ENCODE data around the gene JHY.
A peak's percentile ranks its signal among the peaks of the same experiment; 100 is the strongest.
"Not testable (repeated sequence)": the region's sequence is repeated elsewhere in the genome, so short reads cannot be mapped to it uniquely, and the experiment has no call there.

JHY gene

DNA sequence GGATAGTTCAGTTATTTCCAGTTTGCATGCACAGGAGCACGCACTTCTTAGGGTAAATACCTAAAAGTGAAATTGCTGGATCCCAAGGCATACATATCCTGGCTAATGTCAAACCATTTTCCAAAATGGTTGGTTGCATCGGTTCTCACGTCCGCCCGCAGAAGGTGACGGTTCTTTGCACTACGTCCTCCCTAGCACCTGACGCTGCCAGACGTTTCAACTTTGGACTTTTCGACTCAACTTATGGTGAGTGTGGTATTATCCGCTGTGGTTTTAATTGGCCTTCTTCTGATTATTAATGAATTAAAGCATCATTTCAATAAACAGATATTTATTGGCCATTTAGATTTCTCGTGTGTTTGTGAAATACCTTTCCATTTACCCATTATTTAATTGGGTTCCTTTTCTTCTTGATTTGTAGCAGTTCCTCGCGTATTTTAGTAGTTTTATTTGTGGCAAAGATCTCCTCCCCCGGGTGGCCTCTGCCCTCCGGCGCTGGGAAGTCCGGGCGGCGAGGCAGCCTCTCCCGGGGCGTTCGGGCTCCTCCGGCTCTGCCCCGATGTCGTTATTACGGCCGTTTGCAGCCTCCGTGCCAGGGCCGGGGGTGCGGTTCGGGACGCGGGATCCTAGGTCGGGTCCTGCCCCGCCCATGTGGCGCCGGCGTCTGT is at the start of gene JHY:
Gene JHY (plus strand): TSS at position 571 of the 668 bp plus-strand sequence. CDS start 3,091 bp downstream, outside the sequence.
- DNase-seq (ENCODE audit: low read depth), result no peak

DNA sequence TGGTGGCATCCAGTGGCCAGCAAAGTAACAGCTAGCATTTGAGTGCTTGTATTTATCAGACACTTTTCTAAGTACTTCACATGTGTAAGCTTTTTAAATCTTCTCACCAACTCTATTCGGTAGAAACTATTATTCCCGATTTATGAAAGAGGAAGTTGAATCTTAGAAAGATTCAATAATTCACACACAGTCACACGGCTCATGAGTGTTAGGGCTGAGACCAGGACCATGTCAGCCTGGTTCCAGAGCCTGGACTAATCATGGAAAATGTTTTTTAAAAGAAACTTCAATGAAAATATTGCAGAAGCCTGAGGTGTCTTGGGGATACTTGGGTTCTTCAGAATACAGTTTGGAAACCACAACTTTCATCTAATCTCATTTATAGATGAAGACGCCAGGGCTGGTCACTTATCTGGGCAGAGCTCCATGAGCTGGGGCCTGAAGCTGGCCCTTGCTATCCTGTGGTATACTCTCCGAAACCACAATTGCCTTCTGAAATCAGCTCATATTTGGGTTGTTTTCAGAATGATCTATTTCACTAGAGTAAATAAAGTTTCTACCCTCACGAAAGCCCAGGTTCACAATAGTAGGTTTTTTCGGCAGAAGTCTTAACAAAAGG is 48.6 kb upstream of the JHY start:
- DNase-seq (ENCODE audit: low read depth), result no peak

- no peak for DNase-seq (ENCODE audit: low read depth)
Measured at GRCh38 chr11:122836916-122837315, 45.6 kb upstream of the JHY start.

GRCh38 chr11:122837528-122838346 is 44.8 kb upstream of the JHY start:
- no peak for DNase-seq (ENCODE audit: low read depth)

DNA sequence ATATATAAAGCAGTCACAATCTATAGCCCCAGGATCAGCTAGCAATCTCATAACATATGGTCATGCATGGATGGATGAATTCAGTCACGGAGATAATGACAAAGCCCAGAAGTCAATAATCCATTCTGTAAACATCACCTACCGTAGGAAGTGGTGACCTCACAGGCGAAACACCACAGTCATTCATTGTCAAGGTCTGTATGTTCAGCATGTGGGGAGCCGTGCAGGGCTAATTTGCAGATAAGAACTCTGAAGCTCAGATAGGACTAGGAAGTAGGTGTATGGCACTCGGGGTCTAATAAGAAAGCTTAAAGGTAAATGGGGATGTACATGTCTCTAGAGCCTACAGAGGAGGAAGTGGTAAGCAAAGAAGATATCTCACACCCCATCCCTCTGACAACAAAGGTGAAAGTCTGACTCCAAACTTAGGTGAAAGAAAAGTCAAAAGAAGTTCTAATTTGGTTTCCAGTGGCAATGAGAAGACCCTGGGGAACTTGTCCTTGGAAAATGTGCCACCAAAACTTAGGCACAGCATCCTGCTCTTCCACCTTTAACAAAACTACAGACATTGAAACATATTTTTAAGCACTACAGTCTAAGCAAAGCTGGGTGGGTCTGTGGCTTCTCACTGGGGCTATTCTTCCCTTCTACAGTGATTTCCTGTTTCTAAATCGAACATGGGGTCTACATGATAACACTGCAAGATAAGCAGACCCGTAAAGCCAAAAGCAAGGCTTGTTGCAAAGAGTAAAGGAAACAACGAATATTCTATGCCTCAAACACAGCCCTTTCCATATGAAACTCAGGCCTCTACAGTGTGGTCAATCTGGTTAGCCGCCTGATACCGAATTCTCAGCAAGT is 39.0 kb upstream of the JHY start:
- DNase-seq (ENCODE audit: low read depth), result no peak

DNA sequence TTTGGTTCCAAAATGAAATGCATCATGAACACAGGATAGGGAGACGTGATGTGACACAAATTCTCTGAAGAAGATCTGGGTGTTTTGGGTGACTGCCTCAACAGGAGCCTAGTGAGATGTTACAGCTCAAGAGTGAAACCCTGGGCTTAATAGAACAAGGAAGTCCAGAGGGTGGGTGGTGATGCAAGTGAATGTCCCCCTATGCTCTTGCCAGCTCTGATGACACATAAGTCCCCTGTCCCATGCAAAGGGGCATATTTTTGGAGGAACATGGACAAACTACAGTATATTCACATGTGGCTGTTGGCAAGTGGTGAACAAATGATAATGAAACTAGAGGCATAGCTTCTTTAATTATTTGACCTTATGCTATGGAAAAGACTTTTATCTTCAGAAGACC is 35.1 kb upstream of the JHY start:
- no peak for DNase-seq (ENCODE audit: low read depth)

DNA sequence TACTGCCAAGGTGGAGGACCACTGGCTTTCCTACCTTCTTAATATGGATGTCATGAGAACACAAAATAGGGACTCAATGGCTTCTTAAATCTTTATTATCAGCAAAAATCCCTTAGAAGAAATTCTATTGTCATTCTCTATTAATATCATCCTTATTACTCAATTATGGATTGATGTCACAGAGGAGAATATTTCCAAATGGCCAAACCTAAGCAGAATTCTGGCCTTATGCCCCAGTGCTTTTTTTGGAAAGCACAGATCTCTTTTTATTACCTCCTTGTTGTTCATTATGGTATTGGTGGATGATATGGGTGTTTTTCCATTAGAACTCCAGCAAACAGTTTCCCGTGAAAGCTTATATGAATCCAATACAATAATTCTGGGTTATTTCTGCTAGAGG is 34.4 kb upstream of the JHY start:
- DNase-seq (ENCODE audit: low read depth), result no peak

DNA sequence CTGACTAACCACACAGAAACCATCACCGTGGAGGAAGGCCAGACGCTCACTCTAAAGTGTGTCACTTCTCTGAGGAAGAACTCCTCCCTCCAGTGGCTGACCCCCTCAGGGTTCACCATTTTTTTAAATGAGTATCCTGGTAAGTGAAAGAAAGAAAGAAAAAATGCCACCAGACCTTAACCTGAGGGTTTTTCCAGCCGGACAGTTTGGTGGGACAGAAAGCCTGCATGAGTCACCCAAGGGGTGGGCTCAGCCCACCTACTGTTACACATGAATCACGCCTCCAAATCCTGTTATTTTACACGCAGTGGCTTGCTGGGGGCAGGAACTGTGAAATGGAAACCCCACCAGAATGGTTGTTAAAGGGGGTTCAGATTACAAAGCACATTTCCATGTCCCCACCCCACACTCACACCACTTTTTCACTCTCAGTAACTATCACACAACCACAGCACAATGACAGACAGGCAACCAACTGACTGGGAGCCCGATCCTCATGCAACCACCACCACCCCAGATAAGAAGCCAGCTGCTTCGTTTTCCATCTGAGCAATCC is 32.4 kb upstream of the JHY start:
- peak; percentile 55 for DNase-seq (ENCODE audit: low read depth)

DNA sequence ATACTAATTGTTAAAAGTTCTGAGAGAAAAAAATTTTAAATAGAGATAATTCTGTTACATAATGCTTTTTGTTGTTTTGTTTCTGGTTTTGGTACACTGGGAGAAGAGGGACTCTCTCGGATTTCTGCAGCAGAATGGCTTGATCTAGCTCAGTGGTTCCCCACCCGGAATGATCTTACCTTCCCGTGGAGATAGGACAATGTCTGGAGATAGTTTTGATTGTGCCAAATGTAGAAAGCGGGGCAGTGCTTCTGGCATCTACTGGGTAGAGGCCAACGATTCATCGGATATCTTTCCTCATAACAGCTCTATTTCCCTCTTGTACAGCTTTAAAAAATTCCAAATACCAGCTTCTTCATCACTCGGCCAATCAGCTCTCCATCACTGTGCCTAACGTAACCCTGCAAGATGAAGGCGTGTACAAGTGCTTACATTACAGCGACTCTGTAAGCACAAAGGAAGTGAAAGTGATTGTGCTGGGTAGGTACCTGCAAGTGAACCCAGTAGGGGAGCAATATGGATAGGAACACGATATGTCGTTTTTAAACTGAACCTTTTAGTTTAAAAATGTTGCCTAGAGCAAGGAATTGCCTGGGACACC is 31.1 kb upstream of the JHY start:
- no peak for DNase-seq (ENCODE audit: low read depth)

GRCh38 chr11:122852074-122852795 is 30.3 kb upstream of the JHY start:
- DNase-seq (ENCODE audit: low read depth), result no peak

- no peak for DNase-seq (ENCODE audit: low read depth)
Measured at GRCh38 chr11:122852796-122853160, 29.8 kb upstream of the JHY start.

GRCh38 chr11:122853261-122853660 is 29.3 kb upstream of the JHY start:
- DNase-seq (ENCODE audit: low read depth), result no peak

DNA sequence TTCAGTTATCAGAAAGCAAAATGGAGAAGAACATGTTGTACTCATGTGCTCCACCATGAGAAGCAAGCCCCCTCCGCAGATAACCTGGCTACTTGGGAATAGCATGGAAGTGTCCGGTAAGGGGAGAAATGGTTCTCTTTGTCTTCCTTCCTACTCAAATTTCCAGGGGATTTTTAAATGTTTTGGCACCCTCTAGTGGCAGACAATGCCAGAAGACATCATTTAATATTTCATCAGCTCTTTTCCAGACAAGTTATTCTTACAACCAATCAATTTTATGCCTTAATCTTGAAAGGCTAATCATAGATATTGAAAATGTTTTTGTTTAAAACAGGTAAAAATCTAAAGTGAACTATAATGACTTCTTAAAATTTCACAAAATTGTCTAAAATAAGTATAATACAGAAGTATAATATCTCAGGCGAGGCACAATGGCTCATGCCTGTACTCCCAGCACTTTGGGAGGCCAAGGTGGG is 28.6 kb upstream of the JHY start:
- DNase-seq (ENCODE audit: low read depth), result no peak

GRCh38 chr11:122861631-122862030 is 20.9 kb upstream of the JHY start:
- no peak for DNase-seq (ENCODE audit: low read depth)

DNA sequence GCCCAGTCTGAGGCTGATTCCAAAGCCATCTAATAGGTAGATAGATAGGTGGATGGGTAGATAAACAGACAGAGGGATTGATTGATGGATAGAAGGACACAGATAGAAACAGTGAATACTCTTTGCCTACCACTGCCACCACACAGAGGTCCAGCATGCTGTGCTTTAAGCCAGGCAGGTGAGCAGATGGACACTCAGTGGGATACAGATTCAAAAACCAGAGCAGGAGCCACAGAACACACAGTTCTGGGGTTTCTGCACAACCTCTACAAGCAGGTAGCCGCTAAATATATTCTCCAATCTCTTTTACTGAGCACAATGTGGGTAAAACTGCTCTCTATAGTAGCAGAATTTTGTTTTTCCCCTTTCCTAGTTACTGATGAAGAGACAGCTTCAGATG is 20.5 kb upstream of the JHY start:
- DNase-seq (ENCODE audit: low read depth), result no peak

DNA sequence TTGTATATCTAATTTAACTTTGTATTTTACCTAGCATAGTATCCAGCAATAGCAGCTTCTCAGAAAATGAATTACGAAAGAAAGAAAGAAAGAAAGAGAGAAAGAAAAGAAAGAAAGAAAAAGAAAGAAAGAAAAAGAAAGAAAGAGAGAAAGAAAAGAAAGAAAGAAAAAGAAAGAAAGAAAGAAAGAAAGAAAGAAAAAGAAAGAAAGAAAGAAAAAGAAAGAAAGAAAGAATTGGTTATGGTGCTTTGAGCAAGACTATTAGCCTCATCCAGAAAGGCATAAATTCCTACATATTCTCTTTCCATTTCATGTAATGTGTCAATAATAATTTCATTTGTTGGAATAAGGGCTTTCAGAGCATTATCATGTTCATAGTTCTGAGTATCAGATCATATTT is 19.4 kb upstream of the JHY start:
- not testable (repeated sequence) for DNase-seq (ENCODE audit: low read depth)

DNA sequence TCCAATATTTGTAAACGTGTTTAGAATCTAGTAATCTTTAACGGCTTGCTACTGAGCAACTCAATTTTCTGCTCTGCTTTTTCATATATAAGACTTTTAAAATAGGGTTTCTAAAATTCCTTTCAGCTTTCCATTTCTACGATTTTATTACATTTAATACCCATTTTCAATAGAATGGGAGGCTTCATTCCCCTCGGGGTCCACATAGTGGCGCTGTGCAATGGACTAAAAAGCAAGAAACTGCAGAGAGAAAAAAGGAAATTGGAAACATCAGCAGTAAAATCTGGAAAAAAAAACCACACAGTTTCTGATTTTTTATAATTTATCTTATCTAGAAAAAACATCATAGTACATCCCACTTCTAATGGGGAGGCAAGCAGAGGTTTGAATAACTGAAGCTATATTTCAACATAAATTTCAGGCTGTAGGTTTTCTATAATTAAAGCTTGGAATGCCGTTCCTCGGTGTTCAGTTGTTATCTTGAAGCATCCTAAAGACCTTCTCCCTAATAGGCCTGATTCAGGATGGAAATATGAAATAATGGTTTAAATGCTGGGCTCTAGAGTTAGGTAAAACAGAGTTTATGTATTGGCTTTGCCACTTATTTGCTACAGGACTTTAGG is 18.7 kb upstream of the JHY start:
- DNase-seq (ENCODE audit: low read depth), result no peak

GRCh38 chr11:122864386-122865115 is 18.0 kb upstream of the JHY start:
- no peak for DNase-seq (ENCODE audit: low read depth)

DNA sequence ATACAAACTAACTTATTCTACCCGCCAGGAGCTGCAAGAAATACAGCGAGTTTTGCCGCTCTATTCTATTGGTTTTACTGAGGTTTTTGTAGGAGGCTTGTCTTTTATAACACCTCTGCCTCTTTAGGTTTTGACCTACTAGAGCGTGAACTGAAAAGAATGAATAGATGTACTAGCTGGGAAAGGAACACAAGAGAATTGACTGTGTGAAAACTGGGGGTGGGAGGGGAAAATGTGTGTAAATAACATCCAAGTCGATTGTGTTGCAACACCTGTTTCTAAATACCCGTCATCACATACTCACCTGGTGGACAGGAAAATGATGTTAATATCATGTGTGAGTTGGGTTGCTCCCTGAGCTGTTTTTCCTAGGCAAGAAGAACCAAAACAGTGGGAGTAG is 12.9 kb upstream of the JHY start:
- DNase-seq (ENCODE audit: low read depth), result no peak

DNA sequence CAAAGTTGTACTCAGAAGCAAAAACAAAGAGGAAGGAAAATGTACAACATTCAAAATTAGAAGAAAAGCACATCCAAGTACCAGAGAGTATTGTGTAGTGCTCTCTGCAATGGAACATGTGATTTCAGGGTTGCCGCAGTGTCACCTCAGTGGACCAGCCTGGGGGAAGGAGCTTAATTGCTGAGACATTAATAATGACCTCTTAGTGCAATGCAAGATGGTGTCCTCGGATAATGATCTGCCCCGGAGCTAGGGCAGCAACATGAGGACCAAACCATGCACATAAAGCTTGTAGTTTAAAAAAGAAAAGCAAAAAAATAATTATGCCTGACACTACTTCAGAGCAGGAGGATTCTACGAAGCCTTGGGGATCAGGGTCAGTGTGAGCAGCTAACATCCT is 11.3 kb upstream of the JHY start:
- DNase-seq (ENCODE audit: low read depth), result no peak

All from stimulated activated CD8-positive, alpha-beta memory T cell treated with anti-CD3 and anti-CD28 coated beads, Interleukin-12 subunit alpha, Interleukin-12 subunit beta, amount 100 ng/mL, for 4 hours (primary cell).